Measurements from ENCODE around the gene KLHDC8A.

GRCh38 chr1:205330150-205330549, 26.6 kb downstream of the KLHDC8A start:
- TF ChIP-seq, protein P1, sequence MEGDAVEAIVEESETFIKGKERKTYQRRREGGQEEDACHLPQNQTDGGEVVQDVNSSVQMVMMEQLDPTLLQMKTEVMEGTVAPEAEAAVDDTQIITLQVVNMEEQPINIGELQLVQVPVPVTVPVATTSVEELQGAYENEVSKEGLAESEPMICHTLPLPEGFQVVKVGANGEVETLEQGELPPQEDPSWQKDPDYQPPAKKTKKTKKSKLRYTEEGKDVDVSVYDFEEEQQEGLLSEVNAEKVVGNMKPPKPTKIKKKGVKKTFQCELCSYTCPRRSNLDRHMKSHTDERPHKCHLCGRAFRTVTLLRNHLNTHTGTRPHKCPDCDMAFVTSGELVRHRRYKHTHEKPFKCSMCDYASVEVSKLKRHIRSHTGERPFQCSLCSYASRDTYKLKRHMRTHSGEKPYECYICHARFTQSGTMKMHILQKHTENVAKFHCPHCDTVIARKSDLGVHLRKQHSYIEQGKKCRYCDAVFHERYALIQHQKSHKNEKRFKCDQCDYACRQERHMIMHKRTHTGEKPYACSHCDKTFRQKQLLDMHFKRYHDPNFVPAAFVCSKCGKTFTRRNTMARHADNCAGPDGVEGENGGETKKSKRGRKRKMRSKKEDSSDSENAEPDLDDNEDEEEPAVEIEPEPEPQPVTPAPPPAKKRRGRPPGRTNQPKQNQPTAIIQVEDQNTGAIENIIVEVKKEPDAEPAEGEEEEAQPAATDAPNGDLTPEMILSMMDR (IDR thresholded peaks at IDR 0.05): no peak
- no peak for TF ChIP-seq POLR2A (IDR thresholded peaks at IDR 0.05)
- no peak for TF ChIP-seq EP300 (IDR thresholded peaks at IDR 0.05)

Measured in tibial nerve (tissue), 4 donors.